Measurements from ENCODE around the gene IGF1. TPM values are rescaled to one million over a fixed set of nuclear protein-coding genes. Genes with fewer than 3 reads are reported as not detected.

Gene IGF1
- total RNA-seq, 2 experiments from 2014 or later = not detected

DNA sequence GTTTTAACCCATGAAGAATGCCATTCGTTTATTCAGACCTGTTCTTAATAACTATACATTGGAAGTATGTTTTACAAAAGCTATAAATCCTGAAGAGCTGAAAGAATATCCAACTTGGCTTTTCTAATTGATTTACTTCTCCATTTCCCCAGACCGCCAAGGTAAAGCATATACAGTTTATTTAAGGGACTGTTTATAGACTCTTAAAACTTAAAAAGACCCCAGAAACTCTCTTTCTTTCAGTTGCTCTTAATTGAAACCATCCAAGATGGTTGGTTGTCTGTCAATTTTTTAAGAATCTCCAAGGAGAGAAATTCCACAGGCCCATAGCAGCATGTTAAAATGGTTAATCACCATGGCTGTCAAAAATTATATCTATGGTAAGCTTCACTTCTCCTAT, 8.8 kb downstream of the IGF1 start:
- peaks cover 4% of the 10 kb centered on the region for H3K27me3 Mint-ChIP-seq
- H3K27ac Mint-ChIP-seq = no peak overlapping the region
- intact Hi-C loops (cut with micrococcal nuclease) = no loop called here
- no peak overlapping the region for H3K4me3 Mint-ChIP-seq
- H3K36me3 Mint-ChIP-seq = no peaks in the 10 kb centered on the region
- CTCF ChIA-PET = interaction anchor here (1.2 to 1.4 kb wide), 2 partner anchors 10 to 13 kb away, joined by 3 to 10 read pairs; no protein-coding TSS in a partner anchor
- DNase-seq = no peak
- peaks cover 4% of the 10 kb centered on the region for H3K4me1 Mint-ChIP-seq (ENCODE audit: low read depth)
- no peaks in the 10 kb centered on the region for H3K9me3 Mint-ChIP-seq
- POLR2A ChIA-PET = interaction anchor here (1.4 kb wide), 1 partner anchor 12 kb away, joined by 4 read pairs; no protein-coding TSS in a partner anchor

- DNase-seq = no peak
- intact Hi-C loops (cut with micrococcal nuclease) = no loop called here
- Mint-ChIP-seq H3K9me3 (no peaks in the 10 kb centered on the region), H3K4me1 (ENCODE audit: low read depth) (peaks cover 4% of the 10 kb centered on the region), H3K4me3 (no peak overlapping the region), H3K36me3 (no peaks in the 10 kb centered on the region), H3K27ac (no peak overlapping the region), H3K27me3 (peaks cover 8% of the 10 kb centered on the region)
- ChIA-PET CTCF (interaction anchor here (0.6 to 1.4 kb wide), 4 partner anchors 10 to 554 kb away, joined by 3 to 10 read pairs (median 3); no protein-coding TSS in a partner anchor), POLR2A (interaction anchor here (1.4 kb wide), 1 partner anchor 13 kb away, joined by 4 read pairs; no protein-coding TSS in a partner anchor)
Observed at GRCh38 chr12:102470945-102471344, 9.4 kb downstream of the IGF1 start.

DNA sequence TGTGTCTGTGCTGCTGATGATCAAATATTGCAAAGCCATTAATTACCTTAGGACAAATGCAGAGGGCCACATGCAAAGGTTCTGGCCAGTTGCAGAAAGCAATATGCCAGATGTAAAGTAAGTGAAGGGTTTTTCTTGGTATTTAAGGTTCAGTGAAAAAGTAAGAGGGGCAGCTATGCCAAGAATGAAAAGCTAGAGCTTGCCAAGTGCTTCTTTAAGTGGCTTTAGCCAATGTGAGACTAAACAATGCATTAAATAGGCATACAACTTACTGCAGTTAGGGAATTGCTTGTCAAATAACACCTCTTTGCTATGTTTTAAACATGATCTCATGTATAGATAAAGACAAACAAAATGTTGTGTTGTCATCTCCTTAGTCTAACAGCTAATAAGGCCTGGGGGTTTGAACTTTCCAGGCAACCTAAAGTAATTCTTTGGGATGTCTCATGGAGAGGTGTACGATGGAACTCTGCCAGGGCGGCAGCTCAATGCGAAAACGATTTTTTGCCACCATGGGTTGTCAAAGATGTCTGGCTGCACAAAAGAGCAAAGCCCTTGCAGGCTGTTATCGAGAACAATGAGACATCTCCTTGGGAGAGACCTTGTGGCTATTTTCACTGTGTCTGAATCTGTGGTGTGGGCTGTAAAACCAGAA, 12.0 kb downstream of the IGF1 start:
- intact Hi-C loops (cut with micrococcal nuclease) = no loop called here
- no peak overlapping the region for H3K4me3 Mint-ChIP-seq
- no peaks in the 10 kb centered on the region for H3K9me3 Mint-ChIP-seq
- H3K4me1 Mint-ChIP-seq (ENCODE audit: low read depth) = no peaks in the 10 kb centered on the region
- ChIA-PET POLR2A (no interaction called here), CTCF (no interaction called here)
- H3K27me3 Mint-ChIP-seq = peaks cover 3% of the 10 kb centered on the region
- H3K27ac Mint-ChIP-seq = no peak overlapping the region
- H3K36me3 Mint-ChIP-seq = no peaks in the 10 kb centered on the region
- DNase-seq = no peak

- H3K27me3 Mint-ChIP-seq = peaks cover 3% of the 10 kb centered on the region
- H3K4me1 Mint-ChIP-seq (ENCODE audit: low read depth) = no peaks in the 10 kb centered on the region
- H3K36me3 Mint-ChIP-seq = no peaks in the 10 kb centered on the region
- H3K27ac Mint-ChIP-seq = no peak overlapping the region
- H3K4me3 Mint-ChIP-seq = no peak overlapping the region
- ChIA-PET CTCF (interaction anchor here (0.6 kb wide), 1 partner anchor 368 kb away, joined by 3 read pairs; no protein-coding TSS in a partner anchor), POLR2A (no interaction called here)
- DNase-seq = no peak
- intact Hi-C loops (cut with micrococcal nuclease) = no loop called here
- H3K9me3 Mint-ChIP-seq = no peaks in the 10 kb centered on the region
Observed at GRCh38 chr12:102465762-102466560, 14.4 kb downstream of the IGF1 start.

- intact Hi-C loops (cut with micrococcal nuclease) = no loop called here
- DNase-seq = no peak
- Mint-ChIP-seq H3K4me3 (no peak overlapping the region), H3K27ac (no peak overlapping the region), H3K27me3 (peaks cover 3% of the 10 kb centered on the region), H3K36me3 (no peaks in the 10 kb centered on the region), H3K9me3 (no peaks in the 10 kb centered on the region), H3K4me1 (ENCODE audit: low read depth) (no peaks in the 10 kb centered on the region)
- POLR2A ChIA-PET = no interaction called here
- CTCF ChIA-PET = no interaction called here
Observed at GRCh38 chr12:102463659-102464249, 16.6 kb downstream of the IGF1 start.

DNA sequence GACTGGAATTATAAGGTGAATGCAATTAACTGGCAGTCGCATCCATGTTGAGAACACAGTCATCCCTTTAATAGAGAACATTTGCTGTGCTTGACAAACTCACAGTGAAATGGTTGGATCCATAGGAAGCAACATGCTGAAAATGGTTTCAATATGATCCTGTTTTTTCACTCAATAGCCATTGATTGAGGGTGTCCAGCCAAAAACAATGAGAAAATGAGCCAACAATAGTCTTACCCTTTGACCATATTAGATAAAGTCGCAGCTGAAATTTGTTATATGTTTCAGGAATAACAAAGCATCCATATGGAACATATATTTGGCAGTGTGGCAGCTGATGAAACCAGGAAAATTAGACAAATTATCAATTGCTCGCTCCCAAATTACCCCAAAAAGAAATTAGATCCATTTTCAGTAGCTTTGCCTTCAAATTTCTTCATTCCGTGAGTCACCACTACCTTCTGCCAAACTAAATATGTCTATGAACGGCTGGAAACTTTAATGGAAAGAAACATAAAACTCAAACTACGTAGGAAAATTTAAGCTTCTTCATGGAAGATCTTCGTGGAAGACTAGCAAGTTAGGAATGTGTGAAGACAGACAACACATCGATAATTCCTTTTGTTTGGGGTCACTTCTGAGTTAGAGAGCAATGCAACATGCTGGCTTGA, 17.4 kb downstream of the IGF1 start:
- H3K9me3 Mint-ChIP-seq = no peaks in the 10 kb centered on the region
- no peak for DNase-seq
- ChIA-PET POLR2A (no interaction called here), CTCF (no interaction called here)
- H3K27me3 Mint-ChIP-seq = peaks cover 3% of the 10 kb centered on the region
- no peak overlapping the region for H3K27ac Mint-ChIP-seq
- intact Hi-C loops (cut with micrococcal nuclease) = no loop called here
- no peaks in the 10 kb centered on the region for H3K4me1 Mint-ChIP-seq (ENCODE audit: low read depth)
- no peaks in the 10 kb centered on the region for H3K36me3 Mint-ChIP-seq
- no peak overlapping the region for H3K4me3 Mint-ChIP-seq

GRCh38 chr12:102462386-102462785, 18.0 kb downstream of the IGF1 start:
- H3K9me3 Mint-ChIP-seq = no peaks in the 10 kb centered on the region
- CTCF ChIA-PET = no interaction called here
- intact Hi-C loops (cut with micrococcal nuclease) = no loop called here
- H3K4me1 Mint-ChIP-seq (ENCODE audit: low read depth) = no peaks in the 10 kb centered on the region
- H3K4me3 Mint-ChIP-seq = no peak overlapping the region
- DNase-seq = no peak
- peaks cover 3% of the 10 kb centered on the region for H3K27me3 Mint-ChIP-seq
- POLR2A ChIA-PET = no interaction called here
- no peak overlapping the region for H3K27ac Mint-ChIP-seq
- no peaks in the 10 kb centered on the region for H3K36me3 Mint-ChIP-seq

- Mint-ChIP-seq H3K27me3 (peaks cover 3% of the 10 kb centered on the region), H3K27ac (no peak overlapping the region), H3K36me3 (no peaks in the 10 kb centered on the region), H3K4me3 (no peak overlapping the region), H3K9me3 (no peaks in the 10 kb centered on the region), H3K4me1 (ENCODE audit: low read depth) (no peaks in the 10 kb centered on the region)
- DNase-seq = no peak
- intact Hi-C loops (cut with micrococcal nuclease) = no loop called here
- ChIA-PET POLR2A (no interaction called here), CTCF (no interaction called here)
Observed at GRCh38 chr12:102461501-102461900, 18.9 kb downstream of the IGF1 start.

DNA sequence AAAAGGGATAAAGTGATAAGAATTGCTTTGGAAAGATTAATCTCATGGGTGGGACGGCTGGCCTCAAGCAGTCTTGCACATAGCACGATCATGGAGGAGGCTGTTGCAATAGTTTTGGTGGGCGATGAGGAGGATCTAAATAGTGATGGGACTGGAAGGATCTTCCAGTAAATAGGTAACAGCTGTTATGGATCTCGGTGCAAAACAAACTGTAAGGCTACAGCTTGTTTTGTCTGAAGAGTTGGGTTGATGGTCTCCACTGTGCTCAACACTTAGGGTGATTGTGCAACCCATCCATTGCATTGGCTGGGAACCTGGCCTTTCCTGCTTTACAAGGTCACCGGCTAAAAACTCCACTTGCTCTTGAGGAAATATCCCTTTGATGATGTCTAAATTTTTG, 21.0 kb downstream of the IGF1 start:
- no peaks in the 10 kb centered on the region for H3K9me3 Mint-ChIP-seq
- peaks cover 3% of the 10 kb centered on the region for H3K27me3 Mint-ChIP-seq
- no peaks in the 10 kb centered on the region for H3K4me1 Mint-ChIP-seq (ENCODE audit: low read depth)
- intact Hi-C loops (cut with micrococcal nuclease) = no loop called here
- no peak overlapping the region for H3K4me3 Mint-ChIP-seq
- no peaks in the 10 kb centered on the region for H3K36me3 Mint-ChIP-seq
- POLR2A ChIA-PET = no interaction called here
- H3K27ac Mint-ChIP-seq = no peak overlapping the region
- CTCF ChIA-PET = no interaction called here
- no peak for DNase-seq

- Mint-ChIP-seq H3K27ac (no peak overlapping the region), H3K36me3 (no peaks in the 10 kb centered on the region), H3K4me3 (no peak overlapping the region), H3K4me1 (ENCODE audit: low read depth) (no peaks in the 10 kb centered on the region), H3K27me3 (peaks cover 3% of the 10 kb centered on the region), H3K9me3 (peaks cover 2% of the 10 kb centered on the region)
- CTCF ChIA-PET = no interaction called here
- no peak for DNase-seq
- intact Hi-C loops (cut with micrococcal nuclease) = no loop called here
- POLR2A ChIA-PET = no interaction called here
Observed at GRCh38 chr12:102454808-102455760, 25.3 kb downstream of the IGF1 start.

DNA sequence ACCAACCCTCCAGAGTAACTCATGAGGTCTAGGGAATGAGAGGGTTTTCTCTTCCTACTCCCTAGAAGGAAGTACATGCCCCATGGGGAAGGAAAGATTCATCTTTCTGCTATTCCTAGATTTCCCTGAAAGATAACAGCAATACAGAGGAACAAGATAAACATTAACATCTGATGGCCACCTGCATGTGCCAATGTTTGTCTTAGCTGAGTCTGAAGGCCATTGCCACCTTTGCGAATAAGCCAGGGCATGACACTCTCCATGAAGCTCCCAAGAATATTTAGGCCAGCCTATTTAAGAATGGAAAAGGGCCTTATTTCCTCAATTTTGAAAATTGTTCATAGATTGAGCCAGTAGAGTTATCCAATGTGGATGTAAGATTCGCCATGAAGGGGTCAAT, 26.0 kb downstream of the IGF1 start:
- CTCF ChIA-PET = no interaction called here
- Mint-ChIP-seq H3K4me3 (no peak overlapping the region), H3K9me3 (peaks cover 2% of the 10 kb centered on the region), H3K36me3 (no peaks in the 10 kb centered on the region), H3K4me1 (ENCODE audit: low read depth) (no peaks in the 10 kb centered on the region), H3K27ac (no peak overlapping the region), H3K27me3 (peaks cover 3% of the 10 kb centered on the region)
- intact Hi-C loops (cut with micrococcal nuclease) = no loop called here
- no peak for DNase-seq
- POLR2A ChIA-PET = no interaction called here

Data from activated CD4-positive, alpha-beta memory T cell treated with anti-CD3 and anti-CD28 coated beads for 36 hours (primary cell).